Measurements from ENCODE around the gene CSF3R. TPM values are rescaled to one million over a fixed set of nuclear protein-coding genes. Genes with fewer than 3 reads are reported as not detected.

The CSF3R gene
- total RNA-seq, 2 experiments from 2014 or later: 3.7 to 4.1 TPM

GRCh38 chr1:36419569-36419968, 63.1 kb downstream of the CSF3R start:
- Histone ChIP-seq H3K36me3 (ENCODE audit: insufficient read depth, low read length) (no peaks in the 10 kb centered on the region), H3K27me3 (ENCODE audit: control insufficient read depth in 1 of 2, insufficient read depth in 2 of 2, low read length in 2 of 2) (no peaks in the 10 kb centered on the region), H3K4me3 (ENCODE audit: low read length) (no peak overlapping the region), H3K9me3 (ENCODE audit: control insufficient read depth in 1 of 2, insufficient read depth in 1 of 2, low read length in 2 of 2) (no peaks in the 10 kb centered on the region), H3K27ac (ENCODE audit: low read depth in 1 of 2, low read length in 2 of 2) (no peak overlapping the region), H3K4me1 (ENCODE audit: insufficient read depth, low read length) (peaks cover 26% of the 10 kb centered on the region)
- Mint-ChIP-seq H3K9me3 (no peaks in the 10 kb centered on the region), H3K4me1 (ENCODE audit: low read depth) (peaks cover 30% of the 10 kb centered on the region), H3K4me3 (no peak overlapping the region), H3K27me3 (no peaks in the 10 kb centered on the region), H3K36me3 (ENCODE audit: low read depth) (no peaks in the 10 kb centered on the region), H3K27ac (no peak overlapping the region)
- intact Hi-C loops (cut with DNase I, micrococcal nuclease): loop anchor here in 1 of 2 experiments (1.0 kb wide), 1 partner anchor 320 kb away; no protein-coding TSS in a partner anchor
- POLR2A ChIA-PET: interaction anchor here (1.1 to 2.4 kb wide), 8 partner anchors 7 to 62 kb away, joined by 3 to 9 read pairs (median 4); no protein-coding TSS in a partner anchor
- DNase-seq: no peak
- ATAC-seq (ENCODE audit: poor library complexity): no peak
- CTCF ChIA-PET: interaction anchor here (0.7 to 2.4 kb wide), 8 partner anchors 14 to 270 kb away, joined by 4 to 22 read pairs (median 5); partner anchors contain the start of genes SH3D21, STK40 and TRAPPC3
- TF ChIP-seq CTCF (IDR thresholded peaks at IDR 0.05): no peak

DNA sequence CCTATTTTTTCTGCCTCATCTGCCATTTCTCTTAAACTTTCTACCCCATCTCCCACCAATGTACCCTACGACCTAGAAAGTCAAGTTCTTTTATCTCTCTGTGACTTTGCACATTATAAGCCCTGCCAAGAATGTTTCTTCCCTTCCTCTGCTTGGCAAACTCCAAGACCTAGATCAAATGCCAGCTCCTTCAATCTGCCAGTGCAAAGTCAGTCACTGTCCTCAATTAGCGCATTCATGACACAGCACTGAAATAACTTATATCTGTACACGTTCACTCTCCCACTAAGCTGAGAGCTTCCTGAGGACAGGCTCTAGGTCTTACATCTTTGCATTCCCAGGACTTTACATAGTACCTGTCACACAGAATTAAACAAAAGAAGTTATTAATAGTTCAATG, 63.6 kb downstream of the CSF3R start:
- Mint-ChIP-seq H3K4me1 (ENCODE audit: low read depth) (peaks cover 32% of the 10 kb centered on the region), H3K4me3 (no peak overlapping the region), H3K27me3 (no peaks in the 10 kb centered on the region), H3K36me3 (ENCODE audit: low read depth) (no peaks in the 10 kb centered on the region), H3K27ac (no peak overlapping the region), H3K9me3 (no peaks in the 10 kb centered on the region)
- ATAC-seq (ENCODE audit: poor library complexity): no peak
- CTCF ChIA-PET: interaction anchor here (0.7 to 2.4 kb wide), 9 partner anchors 13 to 270 kb away, joined by 3 to 22 read pairs (median 5); partner anchors contain the start of genes SH3D21, STK40 and TRAPPC3
- DNase-seq: no peak
- Histone ChIP-seq H3K27me3 (ENCODE audit: control insufficient read depth in 1 of 2, insufficient read depth in 2 of 2, low read length in 2 of 2) (no peaks in the 10 kb centered on the region), H3K27ac (ENCODE audit: low read depth in 1 of 2, low read length in 2 of 2) (no peak overlapping the region), H3K36me3 (ENCODE audit: insufficient read depth, low read length) (no peaks in the 10 kb centered on the region), H3K9me3 (ENCODE audit: control insufficient read depth in 1 of 2, insufficient read depth in 1 of 2, low read length in 2 of 2) (no peaks in the 10 kb centered on the region), H3K4me1 (ENCODE audit: insufficient read depth, low read length) (peaks cover 26% of the 10 kb centered on the region), H3K4me3 (ENCODE audit: low read length) (no peak overlapping the region)
- intact Hi-C loops (cut with DNase I, micrococcal nuclease): loop anchor here in 1 of 2 experiments (1.0 kb wide), 1 partner anchor 320 kb away; no protein-coding TSS in a partner anchor
- TF ChIP-seq CTCF (IDR thresholded peaks at IDR 0.05): no peak
- POLR2A ChIA-PET: interaction anchor here (1.3 to 2.4 kb wide), 3 partner anchors 18 to 34 kb away, joined by 4 to 6 read pairs (median 4); no protein-coding TSS in a partner anchor

DNA sequence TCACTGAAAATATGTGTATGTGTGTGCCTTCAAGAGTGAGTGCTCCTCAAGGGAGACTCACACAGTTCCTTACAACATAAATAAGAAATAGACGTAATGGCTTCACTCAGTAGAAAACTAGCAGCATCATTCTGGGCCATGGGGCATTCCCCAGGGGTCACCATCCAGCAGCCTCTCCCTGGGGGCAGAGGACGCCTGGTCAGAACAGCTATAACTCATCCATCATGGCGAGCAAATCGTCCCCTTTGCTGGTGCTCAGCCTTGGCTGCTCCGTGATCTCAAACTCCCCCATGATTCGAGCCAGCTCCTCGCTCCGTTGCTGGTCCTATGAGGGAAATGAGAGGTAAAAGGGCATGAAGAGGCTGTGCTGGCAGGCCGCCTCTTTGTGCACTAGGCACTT, 64.8 kb downstream of the CSF3R start:
- Mint-ChIP-seq H3K27ac (no peak overlapping the region), H3K4me1 (ENCODE audit: low read depth) (peaks cover 32% of the 10 kb centered on the region), H3K4me3 (no peak overlapping the region), H3K27me3 (no peaks in the 10 kb centered on the region), H3K36me3 (ENCODE audit: low read depth) (no peaks in the 10 kb centered on the region), H3K9me3 (no peaks in the 10 kb centered on the region)
- intact Hi-C loops (cut with DNase I, micrococcal nuclease): no loop called here
- H3K4me3 ChIP-seq (ENCODE audit: low read length): no peak overlapping the region
- POLR2A ChIA-PET: no interaction called here
- no peak for TF ChIP-seq CTCF (IDR thresholded peaks at IDR 0.05)
- ATAC-seq (ENCODE audit: poor library complexity) (no peak), DNase-seq (no peak)
- H3K27ac ChIP-seq (ENCODE audit: low read depth in 1 of 2, low read length in 2 of 2): no peak overlapping the region
- no peaks in the 10 kb centered on the region for H3K36me3 ChIP-seq (ENCODE audit: insufficient read depth, low read length)
- H3K9me3 ChIP-seq (ENCODE audit: control insufficient read depth in 1 of 2, insufficient read depth in 1 of 2, low read length in 2 of 2): no peaks in the 10 kb centered on the region
- CTCF ChIA-PET: interaction anchor here (0.7 kb wide), 1 partner anchor 25 kb away, joined by 4 read pairs; no protein-coding TSS in a partner anchor
- peaks cover 26% of the 10 kb centered on the region for H3K4me1 ChIP-seq (ENCODE audit: insufficient read depth, low read length)
- no peaks in the 10 kb centered on the region for H3K27me3 ChIP-seq (ENCODE audit: control insufficient read depth in 1 of 2, insufficient read depth in 2 of 2, low read length in 2 of 2)

Other genes with a start within 250 kb of the CSF3R start
- 1 to 10 TPM; 1.9 to 2.6 TPM for gene SH3D21, start 176.5 kb downstream of the CSF3R start, total RNA-seq
- gene EVA1B, start 159.3 kb downstream of the CSF3R start, total RNA-seq: 1 to 10 TPM; 1.5 to 1.8 TPM
- 10 to 100 TPM; 17.8 to 20.7 TPM for gene STK40, start 97.0 kb downstream of the CSF3R start, total RNA-seq
- gene LSM10, start 85.0 kb downstream of the CSF3R start, total RNA-seq: 10 to 100 TPM; 25.6 to 26.0 TPM
- 1 to 10 TPM in 1 of 2 experiments, under 1 TPM in 1; 0.82 to 2.4 TPM for gene OSCP1, start 32.5 kb downstream of the CSF3R start, total RNA-seq
- 10 to 100 TPM; 35.4 to 36.4 TPM for gene MRPS15, start 18.5 kb downstream of the CSF3R start, total RNA-seq

Data from CD4-positive, alpha-beta T cell (primary cell).